GM21423 (cell line): ENCODE results near the gene URB2.
"Not testable (repeated sequence)": the region's sequence is repeated elsewhere in the genome, so short reads cannot be mapped to it uniquely, and the experiment has no call there.

Experiments
- ATAC-seq: cut with Tn5 transposase; IDR thresholded peaks from one replicate; pipeline ENCODE4 v1.9.1; 2021; ENCODE audit warnings: mild to moderate bottlenecking, moderate library complexity; ENCODE audit not compliant: unreplicated experiment

The URB2 gene

GRCh38 chr1:229689904-229690303, 63.9 kb downstream of the URB2 start:
- ATAC-seq: no peak

- ATAC-seq: no peak
Measured at GRCh38 chr1:229690662-229691061, 64.6 kb downstream of the URB2 start.

- ATAC-seq: no peak
Measured at GRCh38 chr1:229691362-229691761, 65.3 kb downstream of the URB2 start.

- peak; percentile 51 for ATAC-seq
Measured at GRCh38 chr1:229693129-229693900, 67.3 kb downstream of the URB2 start.

GRCh38 chr1:229694053-229694693, 68.1 kb downstream of the URB2 start:
- ATAC-seq: no peak

GRCh38 chr1:229696385-229696784, 70.3 kb downstream of the URB2 start:
- ATAC-seq: no peak

GRCh38 chr1:229699613-229700267, 73.7 kb downstream of the URB2 start:
- no peak for ATAC-seq

- ATAC-seq: no peak
Measured at GRCh38 chr1:229704157-229704556, 78.1 kb downstream of the URB2 start.

- not testable (repeated sequence) for ATAC-seq
Measured at GRCh38 chr1:229705152-229705551, 79.1 kb downstream of the URB2 start.

GRCh38 chr1:229707127-229707526, 81.1 kb downstream of the URB2 start:
- not testable (repeated sequence) for ATAC-seq

- ATAC-seq: no peak
Measured at GRCh38 chr1:229709500-229710013, 83.5 kb downstream of the URB2 start.
